Right lobe of liver (tissue), 4 donors: ENCODE measurements around the gene TELO2.

ENCODE experiments used
- POLR2A ChIP-seq: fragments of 450-650 bp; IDR thresholded peaks from one replicate; pipeline ENCODE4 v1.6.1; 2017; ENCODE audit warnings: antibody characterized with exemption, mild to moderate bottlenecking
- TF ChIP-seq, protein P1 (sequence below), 4 donors: fragments of 200-600 bp in 3 of 4; fragments of 450-650 bp in 1 of 4; IDR thresholded peaks; one replicate each; pipeline versions ENCODE4 v1.5.1 to v1.8.0; 2016 to 2022; ENCODE audit warnings: antibody characterized with exemption in 4 of 4, mild to moderate bottlenecking in 2 of 4
- donor health status: DM: no; HTN: no; CAD: no.
- donor health status: DM: no; HTN: no; CAD: no.
- donor health status: DM: no; HTN: yes; CAD: no.

DNA sequence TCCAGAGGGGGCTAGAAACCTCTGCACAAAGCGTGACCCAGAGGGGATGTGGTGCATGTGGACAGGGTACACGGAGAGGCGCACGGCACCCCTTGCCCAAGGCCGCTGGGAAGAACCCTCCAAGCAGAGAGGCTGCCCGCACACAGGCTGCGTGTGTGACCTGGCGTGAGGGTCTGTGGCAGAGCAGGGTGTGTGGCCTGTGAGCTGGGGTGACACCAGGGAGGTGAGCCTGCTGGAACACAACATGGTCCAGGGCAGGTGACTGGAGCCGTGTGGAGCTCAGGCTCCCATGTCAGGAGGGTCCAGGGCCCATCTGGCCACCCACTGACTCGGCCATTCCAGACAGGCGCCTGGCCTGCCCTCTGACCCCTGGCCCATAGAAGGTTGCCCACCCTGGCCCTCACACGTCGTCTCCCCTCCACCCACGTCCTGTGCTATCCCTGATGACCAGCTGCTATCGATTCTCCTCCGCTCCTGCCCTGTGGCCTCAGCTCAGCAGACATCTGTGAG lies 25.5 kb downstream of the TELO2 start:
- TF ChIP-seq, protein P1, sequence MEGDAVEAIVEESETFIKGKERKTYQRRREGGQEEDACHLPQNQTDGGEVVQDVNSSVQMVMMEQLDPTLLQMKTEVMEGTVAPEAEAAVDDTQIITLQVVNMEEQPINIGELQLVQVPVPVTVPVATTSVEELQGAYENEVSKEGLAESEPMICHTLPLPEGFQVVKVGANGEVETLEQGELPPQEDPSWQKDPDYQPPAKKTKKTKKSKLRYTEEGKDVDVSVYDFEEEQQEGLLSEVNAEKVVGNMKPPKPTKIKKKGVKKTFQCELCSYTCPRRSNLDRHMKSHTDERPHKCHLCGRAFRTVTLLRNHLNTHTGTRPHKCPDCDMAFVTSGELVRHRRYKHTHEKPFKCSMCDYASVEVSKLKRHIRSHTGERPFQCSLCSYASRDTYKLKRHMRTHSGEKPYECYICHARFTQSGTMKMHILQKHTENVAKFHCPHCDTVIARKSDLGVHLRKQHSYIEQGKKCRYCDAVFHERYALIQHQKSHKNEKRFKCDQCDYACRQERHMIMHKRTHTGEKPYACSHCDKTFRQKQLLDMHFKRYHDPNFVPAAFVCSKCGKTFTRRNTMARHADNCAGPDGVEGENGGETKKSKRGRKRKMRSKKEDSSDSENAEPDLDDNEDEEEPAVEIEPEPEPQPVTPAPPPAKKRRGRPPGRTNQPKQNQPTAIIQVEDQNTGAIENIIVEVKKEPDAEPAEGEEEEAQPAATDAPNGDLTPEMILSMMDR (IDR thresholded peaks at IDR 0.05): no peak
- no peak for TF ChIP-seq POLR2A
